SK-N-MC (cell line): ENCODE data around the gene RASA3.

Source experiments
- FOXP2 ChIP-seq: optimal IDR thresholded peaks from 2 replicates; pipeline ENCODE3; 2011; ENCODE audit warnings: mild to moderate bottlenecking, moderate library complexity; ENCODE audit not compliant: insufficient read depth; ENCODE audit errors: extremely low read length, control extremely low read depth
- POLR2AphosphoS5 ChIP-seq: IDR thresholded peaks from 2 replicates; pipeline ENCODE4 v1.6.1; 2012; ENCODE audit warnings: mild to moderate bottlenecking, low read depth, low read length, borderline replicate concordance

GRCh38 chr13:113978741-113979481 is 153.5 kb downstream of the RASA3 start:
- TF ChIP-seq POLR2AphosphoS5 (no peak), FOXP2 (no peak)
